ENCODE data around the gene COX7A2.
A peak's percentile ranks its signal among the peaks of the same experiment; 100 is the strongest.

The COX7A2 gene
- 89.0 to 167 (median 130) reads per million in 18 experiments for total RNA-seq

GRCh38 chr6:75243333-75244062 lies at the start of gene COX7A2:
Gene COX7A2, minus strand, starts transcription at chr6:75243801. Its CDS starts 67 bp downstream, at chr6:75243734.
- peak; percentile 98 for DNase-seq

- no peak for DNase-seq
Observed at GRCh38 chr6:75292555-75292954, 49.0 kb upstream of the COX7A2 start.

- DNase-seq = no peak
Observed at GRCh38 chr6:75291744-75292143, 48.1 kb upstream of the COX7A2 start.

GRCh38 chr6:75291331-75291730 lies 47.7 kb upstream of the COX7A2 start:
- no peak for DNase-seq

- no peak for DNase-seq
Observed at GRCh38 chr6:75290136-75290945, 46.7 kb upstream of the COX7A2 start.

GRCh38 chr6:75288023-75288422 lies 44.4 kb upstream of the COX7A2 start:
- no peak for DNase-seq

GRCh38 chr6:75287424-75287823 lies 43.8 kb upstream of the COX7A2 start:
- peak; percentile 33 to 56 for DNase-seq

GRCh38 chr6:75286955-75287354 lies 43.4 kb upstream of the COX7A2 start:
- DNase-seq = no peak

- DNase-seq = peak in 1 of 2 donors; percentile 19
Observed at GRCh38 chr6:75285283-75285639, 41.7 kb upstream of the COX7A2 start.

GRCh38 chr6:75284632-75285282 lies 41.2 kb upstream of the COX7A2 start, which contains the start of gene TMEM30A:
Gene TMEM30A, minus strand, starts transcription at chr6:75284792. Its CDS starts 154 bp downstream, at chr6:75284638.
- DNase-seq = peak; percentile 98 to 99

GRCh38 chr6:75283907-75284631 lies 40.5 kb upstream of the COX7A2 start:
- peak; percentile 14 to 18 for DNase-seq

- DNase-seq = no peak
Observed at GRCh38 chr6:75282706-75283105, 39.1 kb upstream of the COX7A2 start.

GRCh38 chr6:75281653-75282052 lies 38.1 kb upstream of the COX7A2 start:
- DNase-seq = no peak

- DNase-seq = no peak
Observed at GRCh38 chr6:75280131-75280855, 36.7 kb upstream of the COX7A2 start.

GRCh38 chr6:75279418-75279817 lies 35.8 kb upstream of the COX7A2 start:
- no peak for DNase-seq

GRCh38 chr6:75278474-75279077 lies 35.0 kb upstream of the COX7A2 start:
- DNase-seq = peak; percentile 23 to 51

GRCh38 chr6:75275067-75275466 lies 31.5 kb upstream of the COX7A2 start:
- no peak for DNase-seq

GRCh38 chr6:75273009-75273408 lies 29.4 kb upstream of the COX7A2 start:
- peak; percentile 4 to 43 for DNase-seq

- DNase-seq = peak; percentile 57 to 58
Observed at GRCh38 chr6:75272145-75272840, 28.7 kb upstream of the COX7A2 start.

GRCh38 chr6:75268988-75269354 lies 25.4 kb upstream of the COX7A2 start:
- DNase-seq = no peak

All from inflammatory macrophage (primary cell).